Panc1 (cell line): ENCODE data around the gene TBX2.

Experiments
- REST ChIP-seq, 2 experiments: IDR thresholded peaks; 2 replicates each; pipeline ENCODE4 v1.6.1; 2011 to 2012; ENCODE audit warnings: low read depth in 2 of 2, control low read depth in 1 of 2, low read length in 1 of 2, mild to moderate bottlenecking in 1 of 2, moderate library complexity in 1 of 2; ENCODE audit not compliant: insufficient read depth in 1 of 2
- TCF7L2 ChIP-seq: IDR thresholded peaks from 2 replicates; pipeline ENCODE4 v1.6.1; 2011; ENCODE audit warnings: mild to moderate bottlenecking, low read depth, low read length, inconsistent platforms
- TF ChIP-seq, protein P1 (sequence below): fragments of 450-650 bp; IDR thresholded peaks from 2 replicates; pipeline ENCODE4 v1.5.1; 2017; ENCODE audit warnings: mild to moderate bottlenecking

DNA sequence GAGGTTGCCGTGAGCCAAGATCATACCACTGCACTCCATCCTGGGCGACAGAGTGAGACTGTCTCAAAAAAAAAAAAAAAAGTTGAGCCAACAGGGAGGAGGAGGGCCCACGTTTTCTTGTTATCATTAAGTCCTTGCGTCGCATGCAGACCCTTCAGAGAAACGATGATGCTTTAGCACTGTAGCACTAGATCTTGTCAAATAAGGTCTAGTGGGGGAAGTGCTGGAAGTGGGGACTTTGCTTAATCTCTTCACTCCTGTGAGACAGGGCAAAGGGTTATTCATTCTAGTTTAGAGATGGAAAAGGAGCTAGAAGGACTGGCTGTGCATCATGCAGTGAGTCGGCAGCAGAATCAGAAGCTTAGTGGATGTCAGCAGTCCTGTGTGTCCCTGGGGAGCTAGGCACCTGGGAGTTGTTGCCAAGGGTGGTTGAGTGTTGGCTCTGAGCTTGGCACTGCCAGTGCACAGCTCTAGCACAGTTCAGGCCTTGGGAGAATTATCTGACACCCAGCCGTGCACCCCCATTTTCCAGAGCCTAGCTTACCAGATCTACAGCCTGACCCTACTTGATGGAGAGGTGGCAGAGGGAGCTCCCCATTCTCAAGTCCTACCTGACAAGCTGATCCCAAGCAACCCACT is 33.4 kb upstream of the TBX2 start:
- TF ChIP-seq, protein P1, sequence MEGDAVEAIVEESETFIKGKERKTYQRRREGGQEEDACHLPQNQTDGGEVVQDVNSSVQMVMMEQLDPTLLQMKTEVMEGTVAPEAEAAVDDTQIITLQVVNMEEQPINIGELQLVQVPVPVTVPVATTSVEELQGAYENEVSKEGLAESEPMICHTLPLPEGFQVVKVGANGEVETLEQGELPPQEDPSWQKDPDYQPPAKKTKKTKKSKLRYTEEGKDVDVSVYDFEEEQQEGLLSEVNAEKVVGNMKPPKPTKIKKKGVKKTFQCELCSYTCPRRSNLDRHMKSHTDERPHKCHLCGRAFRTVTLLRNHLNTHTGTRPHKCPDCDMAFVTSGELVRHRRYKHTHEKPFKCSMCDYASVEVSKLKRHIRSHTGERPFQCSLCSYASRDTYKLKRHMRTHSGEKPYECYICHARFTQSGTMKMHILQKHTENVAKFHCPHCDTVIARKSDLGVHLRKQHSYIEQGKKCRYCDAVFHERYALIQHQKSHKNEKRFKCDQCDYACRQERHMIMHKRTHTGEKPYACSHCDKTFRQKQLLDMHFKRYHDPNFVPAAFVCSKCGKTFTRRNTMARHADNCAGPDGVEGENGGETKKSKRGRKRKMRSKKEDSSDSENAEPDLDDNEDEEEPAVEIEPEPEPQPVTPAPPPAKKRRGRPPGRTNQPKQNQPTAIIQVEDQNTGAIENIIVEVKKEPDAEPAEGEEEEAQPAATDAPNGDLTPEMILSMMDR, result no peak
- no peak for TF ChIP-seq TCF7L2
- no peak for TF ChIP-seq REST (IDR thresholded peaks at IDR 0.05; ENCODE audit: insufficient read depth in 1 of 2, low read depth in 2 of 2, low read length in 1 of 2)
